Endothelial cell (in vitro differentiated cells): Measurements from ENCODE around the gene DHRS12. TPM values are rescaled to one million over a fixed set of nuclear protein-coding genes. Genes with fewer than 3 reads are reported as not detected.
A peak's percentile ranks its signal among the peaks of the same experiment; 100 is the strongest.

Source experiments
- DNase-seq: peaks from one replicate; pipeline ENCODE4 v3.0.0; 2021; ENCODE audit warnings: low spot score
- H3K27ac Mint-ChIP-seq: one replicate; pipeline ENCODE4 v1.8.0; 2021; ENCODE audit warnings: mixed read lengths, inconsistent platforms; ENCODE audit not compliant: unreplicated experiment
- H3K27me3 Mint-ChIP-seq: one replicate; pipeline ENCODE4 v1.8.0; 2021; ENCODE audit warnings: mild to moderate bottlenecking, moderate library complexity, mixed read lengths, inconsistent platforms; ENCODE audit not compliant: unreplicated experiment
- H3K36me3 Mint-ChIP-seq: one replicate; pipeline ENCODE4 v1.8.0; 2021; ENCODE audit warnings: mild to moderate bottlenecking, low read depth, mixed read lengths, inconsistent platforms; ENCODE audit not compliant: unreplicated experiment
- H3K4me1 Mint-ChIP-seq: one replicate; pipeline ENCODE4 v1.8.0; 2021; ENCODE audit warnings: mild to moderate bottlenecking, mixed read lengths, inconsistent platforms; ENCODE audit not compliant: unreplicated experiment
- H3K4me3 Mint-ChIP-seq: one replicate; pipeline ENCODE4 v1.8.0; 2021; ENCODE audit warnings: mild to moderate bottlenecking, mixed read lengths, inconsistent platforms; ENCODE audit not compliant: unreplicated experiment
- H3K9me3 Mint-ChIP-seq: one replicate; pipeline ENCODE4 v1.8.0; 2021; ENCODE audit warnings: mixed read lengths, inconsistent platforms; ENCODE audit not compliant: unreplicated experiment
- total RNA-seq: library from RNA; stranded (reverse); fragmentation: NEBNext Ultra II Directional; extraction: Animal tissue kit (Norgen Biotek cat#: 25700); gene quantifications from one replicate; pipeline ENCODE4 v1.2.1, GENCODE V29; 2021; ENCODE audit not compliant: unreplicated experiment
- TF ChIP-seq, protein P1 (sequence below): fragments of 200-600 bp; sonication (generic); IDR thresholded peaks from one replicate; pipeline ENCODE4 v1.5.0; 2021; ENCODE audit warnings: antibody characterized with exemption; ENCODE audit not compliant: unreplicated experiment

DHRS12 gene
- total RNA-seq, 1 donor from 2014 or later, result 13.3 TPM

DNA sequence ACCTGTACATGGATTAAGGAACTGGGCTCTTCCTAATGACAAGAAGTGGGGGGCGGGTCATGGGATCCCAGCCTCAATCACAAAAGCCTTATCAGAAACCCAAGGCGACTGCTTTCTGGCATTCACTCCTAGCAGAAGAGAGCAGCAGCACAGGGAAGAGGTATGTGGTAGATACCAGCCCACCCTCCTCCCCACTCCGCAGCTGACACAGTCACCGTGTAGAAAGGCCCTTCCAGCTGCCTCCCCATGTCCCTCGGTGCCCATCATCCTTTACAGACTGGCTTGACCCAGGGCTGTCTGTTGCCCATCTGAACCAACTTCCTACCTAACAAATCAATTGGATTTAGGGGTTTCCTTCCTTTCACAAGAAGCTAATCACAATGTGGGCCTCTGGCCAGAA lies 3.1 kb upstream of the DHRS12 start:
- H3K36me3 Mint-ChIP-seq, result peaks cover 5% of the 10 kb centered on the region
- H3K4me1 Mint-ChIP-seq, result peaks cover 46% of the 10 kb centered on the region
- TF ChIP-seq, protein P1, sequence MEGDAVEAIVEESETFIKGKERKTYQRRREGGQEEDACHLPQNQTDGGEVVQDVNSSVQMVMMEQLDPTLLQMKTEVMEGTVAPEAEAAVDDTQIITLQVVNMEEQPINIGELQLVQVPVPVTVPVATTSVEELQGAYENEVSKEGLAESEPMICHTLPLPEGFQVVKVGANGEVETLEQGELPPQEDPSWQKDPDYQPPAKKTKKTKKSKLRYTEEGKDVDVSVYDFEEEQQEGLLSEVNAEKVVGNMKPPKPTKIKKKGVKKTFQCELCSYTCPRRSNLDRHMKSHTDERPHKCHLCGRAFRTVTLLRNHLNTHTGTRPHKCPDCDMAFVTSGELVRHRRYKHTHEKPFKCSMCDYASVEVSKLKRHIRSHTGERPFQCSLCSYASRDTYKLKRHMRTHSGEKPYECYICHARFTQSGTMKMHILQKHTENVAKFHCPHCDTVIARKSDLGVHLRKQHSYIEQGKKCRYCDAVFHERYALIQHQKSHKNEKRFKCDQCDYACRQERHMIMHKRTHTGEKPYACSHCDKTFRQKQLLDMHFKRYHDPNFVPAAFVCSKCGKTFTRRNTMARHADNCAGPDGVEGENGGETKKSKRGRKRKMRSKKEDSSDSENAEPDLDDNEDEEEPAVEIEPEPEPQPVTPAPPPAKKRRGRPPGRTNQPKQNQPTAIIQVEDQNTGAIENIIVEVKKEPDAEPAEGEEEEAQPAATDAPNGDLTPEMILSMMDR, result no peak

DNA sequence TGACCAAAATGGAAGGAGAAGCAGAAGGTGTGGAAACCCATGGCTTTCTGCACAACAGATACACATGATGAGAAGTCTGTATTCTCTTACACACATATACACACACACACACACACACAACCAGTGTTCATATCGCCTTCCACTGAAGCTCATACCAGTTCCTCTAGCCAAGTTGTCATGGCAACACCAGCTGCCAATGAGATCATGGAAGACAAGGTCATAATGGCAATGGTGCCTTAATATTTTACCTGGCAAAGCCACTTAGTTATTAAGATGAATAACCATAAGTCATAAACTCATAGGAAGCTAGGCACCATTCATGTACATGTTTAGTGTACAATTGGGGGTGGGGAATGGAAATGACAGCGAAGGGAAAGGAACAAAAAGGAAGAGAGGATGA lies 2.6 kb upstream of the DHRS12 start:
- no peak for DNase-seq
- H3K27me3 Mint-ChIP-seq, result peaks cover 8% of the 10 kb centered on the region
- no peak overlapping the region for H3K27ac Mint-ChIP-seq
- no peak overlapping the region for H3K4me3 Mint-ChIP-seq
- H3K9me3 Mint-ChIP-seq, result no peaks in the 10 kb centered on the region
- TF ChIP-seq, protein P1, result no peak
- peaks cover 5% of the 10 kb centered on the region for H3K36me3 Mint-ChIP-seq
- peaks cover 45% of the 10 kb centered on the region for H3K4me1 Mint-ChIP-seq

More for the DNA sequence above, 3.1 kb upstream of the DHRS12 start:
- Mint-ChIP-seq H3K27me3 (peaks cover 8% of the 10 kb centered on the region), H3K27ac (no peak overlapping the region), H3K9me3 (no peaks in the 10 kb centered on the region), H3K4me3 (no peak overlapping the region)
- no peak for DNase-seq

DNA sequence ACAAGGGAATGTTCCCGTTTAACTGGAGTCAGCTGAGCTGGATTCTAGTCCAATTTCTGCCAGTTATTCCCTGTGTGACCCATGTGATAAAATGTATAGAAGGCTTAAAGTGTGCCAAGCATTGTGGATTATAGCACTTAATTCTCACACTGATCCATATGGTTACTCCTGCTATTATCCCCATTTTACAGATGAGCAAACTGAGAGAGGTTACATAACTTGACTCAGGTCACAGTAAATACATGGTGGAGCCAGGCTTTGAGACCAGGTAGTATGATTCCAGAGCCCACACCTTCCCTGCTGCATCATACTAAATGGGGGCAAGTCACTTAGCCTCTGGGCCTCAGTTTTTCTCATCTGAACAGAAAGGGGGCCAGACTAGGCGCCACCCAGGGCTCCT lies 2.0 kb upstream of the DHRS12 start:
- Mint-ChIP-seq H3K4me3 (no peak overlapping the region), H3K27ac (peak overlapping the region; percentile 17), H3K36me3 (peaks cover 5% of the 10 kb centered on the region), H3K9me3 (no peaks in the 10 kb centered on the region), H3K27me3 (peaks cover 8% of the 10 kb centered on the region), H3K4me1 (peaks cover 43% of the 10 kb centered on the region)
- TF ChIP-seq, protein P1, result no peak
- DNase-seq, result no peak

DNA sequence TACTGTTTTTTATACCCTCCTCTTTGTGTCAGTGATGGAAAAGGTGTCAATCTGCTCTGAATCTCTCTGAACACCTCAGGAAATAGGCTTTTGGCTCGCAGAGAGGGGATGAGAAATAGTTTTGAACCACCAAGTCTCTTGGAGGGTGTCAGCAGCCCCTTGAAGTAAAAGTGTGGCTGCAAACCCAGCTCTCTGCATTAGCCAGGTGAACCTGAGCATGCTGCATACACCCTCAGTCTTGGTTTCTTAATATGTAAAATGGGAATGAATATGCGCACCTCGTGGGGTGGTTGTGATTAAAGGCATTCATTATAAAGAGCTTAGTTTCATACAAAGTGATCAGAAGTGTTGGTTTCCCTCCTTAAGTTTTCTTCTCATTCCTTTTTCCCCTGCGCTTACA lies 1.4 kb upstream of the DHRS12 start:
- TF ChIP-seq, protein P1, result no peak
- no peaks in the 10 kb centered on the region for H3K9me3 Mint-ChIP-seq
- peaks cover 44% of the 10 kb centered on the region for H3K4me1 Mint-ChIP-seq
- no peak overlapping the region for H3K27ac Mint-ChIP-seq
- no peak for DNase-seq
- H3K27me3 Mint-ChIP-seq, result peaks cover 8% of the 10 kb centered on the region
- H3K4me3 Mint-ChIP-seq, result peak overlapping the region; percentile 91
- peaks cover 5% of the 10 kb centered on the region for H3K36me3 Mint-ChIP-seq

DNA sequence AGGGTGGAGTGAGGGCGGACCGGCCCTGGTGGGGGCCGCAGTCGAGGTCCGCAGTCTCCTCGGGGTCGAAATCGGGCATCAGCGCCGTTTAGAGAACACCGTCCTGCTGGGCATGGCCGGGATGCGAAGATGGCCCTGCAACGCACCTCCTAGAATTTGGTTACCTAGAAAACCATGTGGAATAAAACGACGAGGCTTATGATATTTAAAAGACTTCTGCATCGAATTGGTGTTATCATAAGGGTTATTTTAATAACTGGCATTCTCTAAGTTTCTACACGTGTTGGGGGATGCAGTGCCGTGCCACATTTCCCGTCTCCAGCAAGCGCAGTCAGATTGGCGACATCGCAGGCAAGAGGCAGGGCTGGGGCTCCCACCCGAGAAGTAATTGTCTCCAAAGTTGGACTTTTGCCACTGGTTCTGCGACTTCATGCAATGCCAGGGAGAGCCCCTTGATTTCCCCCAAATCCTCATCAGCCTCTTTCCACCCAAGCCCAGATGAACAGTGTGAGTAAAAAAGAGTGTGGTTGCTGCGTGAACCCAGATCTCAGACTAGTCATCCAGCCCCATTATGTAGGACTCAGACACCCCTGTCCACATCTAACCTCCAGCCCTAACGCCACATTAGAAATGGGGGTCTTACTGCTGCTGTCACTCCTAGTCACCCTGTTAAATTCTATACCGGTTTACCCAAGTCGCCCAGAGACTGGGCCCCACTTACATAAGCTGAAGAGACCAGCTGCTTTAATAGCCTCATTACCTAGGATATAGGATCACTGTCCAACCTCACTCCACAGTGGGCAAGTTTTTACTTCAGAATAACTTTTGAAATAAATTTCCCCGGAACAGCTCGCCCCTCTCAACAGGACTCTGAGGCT lies 571 bp upstream of the DHRS12 start:
- peaks cover 52% of the 10 kb centered on the region for H3K4me1 Mint-ChIP-seq
- H3K9me3 Mint-ChIP-seq, result no peaks in the 10 kb centered on the region
- H3K4me3 Mint-ChIP-seq, result peak overlapping the region; percentile 91
- peaks cover 5% of the 10 kb centered on the region for H3K36me3 Mint-ChIP-seq
- TF ChIP-seq, protein P1, result no peak
- peak overlapping the region; percentile 88 for H3K27ac Mint-ChIP-seq
- peaks cover 8% of the 10 kb centered on the region for H3K27me3 Mint-ChIP-seq
- no peak for DNase-seq
